ENCODE results near the gene L1TD1.

Gene L1TD1

DNA sequence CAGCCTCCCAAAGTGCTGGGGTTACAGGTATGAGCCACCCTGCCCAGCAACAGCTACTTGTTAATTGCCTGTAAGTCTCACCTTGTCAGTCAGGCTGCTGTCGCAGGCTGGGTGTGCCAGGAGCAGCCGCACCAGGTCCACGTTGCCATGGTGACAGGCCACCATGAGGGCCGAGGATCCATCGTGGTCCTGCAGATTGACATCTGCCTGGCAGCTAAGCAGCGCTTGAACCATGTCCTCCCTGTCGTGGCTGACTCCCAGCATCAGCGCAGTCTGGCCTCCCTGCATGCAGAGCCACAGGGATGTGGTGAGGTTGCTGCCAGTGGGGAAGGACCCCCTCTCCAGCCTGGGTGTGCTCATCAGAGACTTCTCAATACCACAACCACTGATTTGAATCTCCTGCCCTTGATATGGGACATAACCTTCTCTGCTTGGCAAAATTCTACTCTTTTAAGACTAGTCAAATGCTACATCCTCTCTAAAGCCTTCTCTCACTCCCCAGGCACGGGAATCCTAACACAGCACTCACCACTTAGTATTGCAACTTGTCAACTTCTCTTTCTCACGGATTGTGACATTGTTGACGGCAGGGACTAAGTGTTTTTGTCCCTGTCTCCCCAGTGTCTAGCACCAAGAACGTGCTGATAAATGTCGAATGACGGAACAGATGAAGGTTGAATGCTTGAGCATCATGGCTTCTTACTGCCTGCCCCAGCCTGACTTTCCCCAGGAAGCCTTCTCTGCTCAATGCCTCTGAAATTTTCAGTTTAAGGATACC, 52.9 kb downstream of the L1TD1 start:
- TF ChIP-seq, protein P1, sequence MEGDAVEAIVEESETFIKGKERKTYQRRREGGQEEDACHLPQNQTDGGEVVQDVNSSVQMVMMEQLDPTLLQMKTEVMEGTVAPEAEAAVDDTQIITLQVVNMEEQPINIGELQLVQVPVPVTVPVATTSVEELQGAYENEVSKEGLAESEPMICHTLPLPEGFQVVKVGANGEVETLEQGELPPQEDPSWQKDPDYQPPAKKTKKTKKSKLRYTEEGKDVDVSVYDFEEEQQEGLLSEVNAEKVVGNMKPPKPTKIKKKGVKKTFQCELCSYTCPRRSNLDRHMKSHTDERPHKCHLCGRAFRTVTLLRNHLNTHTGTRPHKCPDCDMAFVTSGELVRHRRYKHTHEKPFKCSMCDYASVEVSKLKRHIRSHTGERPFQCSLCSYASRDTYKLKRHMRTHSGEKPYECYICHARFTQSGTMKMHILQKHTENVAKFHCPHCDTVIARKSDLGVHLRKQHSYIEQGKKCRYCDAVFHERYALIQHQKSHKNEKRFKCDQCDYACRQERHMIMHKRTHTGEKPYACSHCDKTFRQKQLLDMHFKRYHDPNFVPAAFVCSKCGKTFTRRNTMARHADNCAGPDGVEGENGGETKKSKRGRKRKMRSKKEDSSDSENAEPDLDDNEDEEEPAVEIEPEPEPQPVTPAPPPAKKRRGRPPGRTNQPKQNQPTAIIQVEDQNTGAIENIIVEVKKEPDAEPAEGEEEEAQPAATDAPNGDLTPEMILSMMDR (IDR thresholded peaks at IDR 0.05; ENCODE audit: low read depth, low read length), result no peak
- no peak overlapping the region for H3K4me3 ChIP-seq (ENCODE audit: low read depth, low read length)

DNA sequence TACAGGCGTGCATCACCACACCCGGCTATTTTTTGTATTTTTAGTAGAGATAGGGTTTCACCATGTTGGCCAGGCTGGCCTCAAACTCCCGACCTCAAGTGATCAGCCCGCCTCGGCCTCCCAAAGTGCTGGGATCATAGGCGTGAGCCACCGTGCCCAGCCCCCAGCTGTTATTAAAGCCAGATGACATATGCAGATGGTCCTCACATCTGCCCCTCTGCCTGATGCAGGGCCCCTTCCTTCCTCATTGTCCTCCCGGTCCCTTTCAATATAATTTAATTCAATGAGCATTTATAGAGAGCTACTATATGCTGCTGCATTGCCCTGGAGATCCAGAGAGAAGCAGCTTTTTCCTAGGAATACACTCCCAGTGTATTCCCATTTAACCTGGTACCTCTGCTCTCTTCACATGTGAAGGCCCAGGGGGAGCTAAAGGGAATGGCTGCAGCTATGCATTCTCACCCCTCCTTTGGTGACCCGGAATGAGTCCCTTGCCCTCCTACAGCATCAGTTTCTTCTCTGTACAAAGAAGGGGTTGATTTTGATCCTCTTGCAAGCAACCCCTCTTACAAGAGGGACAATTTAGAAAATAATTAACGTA, 55.6 kb downstream of the L1TD1 start:
- TF ChIP-seq, protein P1 (IDR thresholded peaks at IDR 0.05; ENCODE audit: low read depth, low read length), result no peak
- H3K4me3 ChIP-seq (ENCODE audit: low read depth, low read length), result no peak overlapping the region

DNA sequence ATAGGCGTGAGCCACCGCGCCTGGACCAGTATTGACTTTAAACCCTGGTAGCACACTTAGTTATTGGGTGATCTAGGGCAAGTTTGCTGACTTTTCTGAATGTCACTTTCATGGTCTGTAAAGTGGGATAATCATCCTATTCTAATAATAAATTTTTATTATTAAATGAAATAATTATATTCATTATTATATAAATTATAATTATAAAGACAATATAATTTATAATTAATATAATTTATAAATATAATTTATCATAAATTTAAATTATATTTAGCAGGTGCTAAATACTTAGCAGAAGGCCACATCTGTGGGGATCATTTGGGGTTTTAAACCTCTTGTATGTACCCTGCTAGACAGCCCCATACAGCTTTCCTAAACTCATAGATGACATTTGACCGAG, 64.9 kb downstream of the L1TD1 start:
- no peak overlapping the region for H3K4me3 ChIP-seq (ENCODE audit: low read depth, low read length)
- TF ChIP-seq, protein P1 (IDR thresholded peaks at IDR 0.05; ENCODE audit: low read depth, low read length), result no peak

DNA sequence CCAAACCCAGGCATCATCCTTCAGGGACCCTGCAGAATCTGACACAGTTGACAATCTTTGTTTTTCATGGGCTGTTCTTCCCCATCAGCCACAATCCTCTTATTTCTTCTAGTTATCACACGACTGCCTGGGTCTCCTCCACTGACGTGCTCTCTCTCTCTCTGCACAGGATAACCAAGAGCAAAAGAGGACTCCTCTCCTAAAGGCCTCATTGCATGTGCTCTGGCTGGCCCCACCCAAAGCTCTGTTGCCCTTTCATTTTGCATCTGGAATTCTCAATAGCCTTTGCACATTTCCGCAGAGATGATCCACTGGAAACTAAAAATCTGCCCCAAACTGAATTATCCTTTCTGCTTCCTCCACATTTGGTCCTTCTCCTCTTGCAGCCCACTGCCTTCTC, 66.0 kb downstream of the L1TD1 start:
- H3K4me3 ChIP-seq (ENCODE audit: low read depth, low read length), result no peak overlapping the region
- TF ChIP-seq, protein P1 (IDR thresholded peaks at IDR 0.05; ENCODE audit: low read depth, low read length), result no peak
